ENCODE measurements around the gene GLRA1. TPM values are rescaled to one million over a fixed set of nuclear protein-coding genes. Genes with fewer than 3 reads are reported as not detected.

The GLRA1 gene
- total and polyA plus RNA-seq, 2 donors from 2014 or later: not detected

DNA sequence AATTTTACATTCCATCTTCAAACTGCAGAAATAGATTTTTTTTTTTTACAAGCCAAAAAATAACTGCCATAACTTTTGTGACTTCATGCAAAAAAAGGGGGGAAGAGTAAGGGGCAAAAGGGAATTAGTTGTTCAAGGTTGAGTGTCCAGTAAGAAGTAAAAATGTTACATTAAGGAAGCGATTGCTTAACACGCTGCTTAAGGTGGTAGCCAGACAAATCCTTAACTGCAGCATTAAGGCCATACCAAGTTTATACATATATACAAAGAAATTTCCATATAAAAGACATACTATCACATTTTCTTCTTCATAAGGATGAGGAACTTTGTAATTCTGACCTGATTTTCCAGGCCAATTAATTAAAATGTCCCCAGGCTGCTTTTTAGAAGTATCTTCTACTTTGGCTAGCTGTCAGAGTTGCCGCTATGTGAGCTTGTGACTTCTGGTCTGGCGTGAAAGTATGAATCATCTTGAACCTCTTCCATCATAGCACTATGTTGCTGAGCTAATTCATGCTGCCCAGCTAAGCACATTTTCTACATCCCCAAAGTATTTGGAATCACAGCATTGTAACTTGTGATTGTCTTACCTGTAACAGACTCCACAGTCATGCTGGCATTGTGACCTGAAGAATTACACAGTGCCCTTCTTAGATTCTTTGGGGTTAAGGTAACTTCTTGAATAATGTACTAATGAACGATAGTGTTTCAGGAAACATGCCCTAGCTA is 112.9 kb downstream of the GLRA1 start:
- H3K27me3 ChIP-seq (ENCODE audit: control insufficient read depth, insufficient read depth, low read length): no peaks in the 10 kb centered on the region
- no peak for TF ChIP-seq CTCF (IDR thresholded peaks at IDR 0.05; ENCODE audit: borderline replicate concordance, extremely low read depth, insufficient read depth)
- H3K9me3 ChIP-seq (ENCODE audit: control insufficient read depth in 2 of 3, insufficient read depth in 1 of 3, low read length in 3 of 3): no peaks in the 10 kb centered on the region
- intact Hi-C loops (cut with DNase I): no loop called here
- no peak overlapping the region for H3K27ac ChIP-seq (ENCODE audit: low read depth in 2 of 2, low read length in 2 of 2)
- H3K9ac ChIP-seq (ENCODE audit: low read length in 3 of 3): no peak overlapping the region
- H3K4me3 ChIP-seq (ENCODE audit: low read length in 3 of 3): no peak overlapping the region
- DNase-seq: no peak
- no peak for FAIRE-seq
- peaks cover 3 to 13% (median 10%) of the 10 kb centered on the region in 3 donors for H3K36me3 ChIP-seq (ENCODE audit: control insufficient read depth in 2 of 3, insufficient read depth in 3 of 3, low read length in 3 of 3)
- peaks cover 0 to 4% (median 2%) of the 10 kb centered on the region in 3 donors for H3K4me1 ChIP-seq (ENCODE audit: control insufficient read depth in 2 of 3, insufficient read depth in 2 of 3, low read depth in 1 of 3, low read length in 3 of 3)

DNA sequence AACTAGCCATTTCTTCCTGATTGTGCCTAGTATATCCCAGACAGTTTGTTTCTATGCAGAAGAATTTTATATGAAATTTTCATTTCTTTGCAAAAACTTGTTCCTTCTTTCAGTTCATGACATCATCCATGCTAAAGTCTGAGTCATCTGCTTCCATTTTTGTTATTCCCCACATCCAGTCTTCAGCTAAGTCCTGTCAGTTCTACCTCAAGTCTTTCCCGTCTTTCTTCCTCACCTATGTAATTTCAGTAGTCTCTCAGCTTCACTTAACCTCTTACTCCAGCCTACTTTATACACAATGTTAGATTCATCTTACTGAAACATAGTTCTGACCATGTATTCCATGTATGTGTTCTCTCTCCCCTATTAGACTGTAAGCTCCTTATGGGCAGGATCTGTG is 113.8 kb downstream of the GLRA1 start:
- DNase-seq (no peak), FAIRE-seq (no peak)
- no peak overlapping the region for H3K27ac ChIP-seq (ENCODE audit: low read depth in 2 of 2, low read length in 2 of 2)
- H3K27me3 ChIP-seq (ENCODE audit: control insufficient read depth, insufficient read depth, low read length): no peaks in the 10 kb centered on the region
- peaks cover 0 to 4% (median 2%) of the 10 kb centered on the region in 3 donors for H3K4me1 ChIP-seq (ENCODE audit: control insufficient read depth in 2 of 3, insufficient read depth in 2 of 3, low read depth in 1 of 3, low read length in 3 of 3)
- no peak for TF ChIP-seq CTCF (IDR thresholded peaks at IDR 0.05; ENCODE audit: borderline replicate concordance, extremely low read depth, insufficient read depth)
- H3K36me3 ChIP-seq (ENCODE audit: control insufficient read depth in 2 of 3, insufficient read depth in 3 of 3, low read length in 3 of 3): peaks cover 3 to 14% (median 13%) of the 10 kb centered on the region in 3 donors
- no peaks in the 10 kb centered on the region for H3K9me3 ChIP-seq (ENCODE audit: control insufficient read depth in 2 of 3, insufficient read depth in 1 of 3, low read length in 3 of 3)
- no peak overlapping the region for H3K9ac ChIP-seq (ENCODE audit: low read length in 3 of 3)
- H3K4me3 ChIP-seq (ENCODE audit: low read length in 3 of 3): no peak overlapping the region
- intact Hi-C loops (cut with DNase I): no loop called here

DNA sequence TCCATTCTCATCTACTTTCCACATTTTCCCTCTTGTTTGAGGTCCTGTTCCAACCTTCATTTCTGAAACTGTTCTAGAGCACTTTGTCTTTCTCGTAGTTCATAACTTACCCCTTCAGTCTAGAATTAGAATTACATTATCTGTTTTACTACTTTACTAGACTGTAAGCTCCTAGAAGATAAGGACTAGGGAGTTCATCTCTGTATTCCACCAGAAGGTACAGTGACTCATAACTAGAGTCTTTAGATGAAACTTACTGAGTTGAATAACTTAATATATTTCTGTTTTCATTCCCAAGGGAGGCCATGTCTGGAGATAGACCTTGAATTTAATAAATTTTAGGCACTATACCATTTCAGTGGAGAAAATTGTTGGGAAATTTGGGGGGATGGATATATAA is 114.2 kb downstream of the GLRA1 start:
- no peak overlapping the region for H3K9ac ChIP-seq (ENCODE audit: low read length in 3 of 3)
- H3K27me3 ChIP-seq (ENCODE audit: control insufficient read depth, insufficient read depth, low read length): no peaks in the 10 kb centered on the region
- peaks cover 0 to 4% (median 2%) of the 10 kb centered on the region in 3 donors for H3K4me1 ChIP-seq (ENCODE audit: control insufficient read depth in 2 of 3, insufficient read depth in 2 of 3, low read depth in 1 of 3, low read length in 3 of 3)
- no peaks in the 10 kb centered on the region for H3K9me3 ChIP-seq (ENCODE audit: control insufficient read depth in 2 of 3, insufficient read depth in 1 of 3, low read length in 3 of 3)
- no peak overlapping the region for H3K4me3 ChIP-seq (ENCODE audit: low read length in 3 of 3)
- peaks cover 3 to 15% (median 13%) of the 10 kb centered on the region in 3 donors for H3K36me3 ChIP-seq (ENCODE audit: control insufficient read depth in 2 of 3, insufficient read depth in 3 of 3, low read length in 3 of 3)
- DNase-seq: no peak
- H3K27ac ChIP-seq (ENCODE audit: low read depth in 2 of 2, low read length in 2 of 2): no peak overlapping the region
- no peak for TF ChIP-seq CTCF (IDR thresholded peaks at IDR 0.05; ENCODE audit: borderline replicate concordance, extremely low read depth, insufficient read depth)
- intact Hi-C loops (cut with DNase I): no loop called here
- no peak for FAIRE-seq
